ENCODE data around the gene ANP32E. TPM values are rescaled to one million over a fixed set of nuclear protein-coding genes. Genes with fewer than 3 reads are reported as not detected.
A peak's percentile ranks its signal among the peaks of the same experiment; 100 is the strongest.

The ANP32E gene
- total and polyA plus RNA-seq, 2 of the 13 experiments (the other 11 are each of a cell fraction or from before 2014, with no cell fraction given): 10.3 to 53.0 TPM

DNA sequence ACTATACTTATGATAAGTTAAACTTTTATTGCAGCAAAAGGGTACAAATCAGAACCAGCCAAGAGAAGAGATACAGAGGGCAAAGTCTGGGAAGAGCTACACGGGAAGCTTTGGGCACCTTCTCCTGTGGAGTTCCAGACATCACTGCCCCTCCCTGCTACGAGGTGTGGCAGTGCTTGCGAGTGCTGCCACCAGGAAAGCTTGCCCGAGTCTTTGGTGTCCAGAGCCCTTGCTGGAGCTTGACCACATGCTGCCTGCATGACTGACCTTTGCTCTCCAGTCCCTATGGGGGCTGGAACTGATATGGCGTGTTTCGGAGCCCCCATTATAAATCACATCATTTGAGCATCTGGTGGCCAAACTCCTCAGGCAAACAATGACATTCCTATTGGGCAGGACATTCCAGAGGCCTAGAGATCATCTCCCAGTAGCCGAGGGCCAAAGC is 62.7 kb downstream of the ANP32E start:
- TF ChIP-seq, protein P1, sequence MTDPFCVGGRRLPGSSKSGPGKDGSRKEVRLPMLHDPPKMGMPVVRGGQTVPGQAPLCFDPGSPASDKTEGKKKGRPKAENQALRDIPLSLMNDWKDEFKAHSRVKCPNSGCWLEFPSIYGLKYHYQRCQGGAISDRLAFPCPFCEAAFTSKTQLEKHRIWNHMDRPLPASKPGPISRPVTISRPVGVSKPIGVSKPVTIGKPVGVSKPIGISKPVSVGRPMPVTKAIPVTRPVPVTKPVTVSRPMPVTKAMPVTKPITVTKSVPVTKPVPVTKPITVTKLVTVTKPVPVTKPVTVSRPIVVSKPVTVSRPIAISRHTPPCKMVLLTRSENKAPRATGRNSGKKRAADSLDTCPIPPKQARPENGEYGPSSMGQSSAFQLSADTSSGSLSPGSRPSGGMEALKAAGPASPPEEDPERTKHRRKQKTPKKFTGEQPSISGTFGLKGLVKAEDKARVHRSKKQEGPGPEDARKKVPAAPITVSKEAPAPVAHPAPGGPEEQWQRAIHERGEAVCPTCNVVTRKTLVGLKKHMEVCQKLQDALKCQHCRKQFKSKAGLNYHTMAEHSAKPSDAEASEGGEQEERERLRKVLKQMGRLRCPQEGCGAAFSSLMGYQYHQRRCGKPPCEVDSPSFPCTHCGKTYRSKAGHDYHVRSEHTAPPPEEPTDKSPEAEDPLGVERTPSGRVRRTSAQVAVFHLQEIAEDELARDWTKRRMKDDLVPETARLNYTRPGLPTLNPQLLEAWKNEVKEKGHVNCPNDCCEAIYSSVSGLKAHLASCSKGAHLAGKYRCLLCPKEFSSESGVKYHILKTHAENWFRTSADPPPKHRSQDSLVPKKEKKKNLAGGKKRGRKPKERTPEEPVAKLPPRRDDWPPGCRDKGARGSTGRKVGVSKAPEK (CRISPR knock-in tag; IDR thresholded peaks at IDR 0.05; ENCODE audit: borderline replicate concordance): no peak
- TF ChIP-seq HNF4G (IDR thresholded peaks at IDR 0.05; ENCODE audit: borderline replicate concordance, low read depth, low read length) (peak; percentile 9; the same call in 1 of the 2 replicates), HNF4G (CRISPR knock-in tag; IDR thresholded peaks at IDR 0.05; ENCODE audit: borderline replicate concordance, low read depth) (no peak), ZNF652 (CRISPR knock-in tag; IDR thresholded peaks at IDR 0.05; ENCODE audit: borderline replicate concordance, low read depth) (no peak), MLLT10 (CRISPR knock-in tag; IDR thresholded peaks at IDR 0.05) (no peak), SIX1 (CRISPR knock-in tag; IDR thresholded peaks at IDR 0.05; ENCODE audit: borderline replicate concordance) (no peak)
- TF ChIP-seq, protein P2, sequence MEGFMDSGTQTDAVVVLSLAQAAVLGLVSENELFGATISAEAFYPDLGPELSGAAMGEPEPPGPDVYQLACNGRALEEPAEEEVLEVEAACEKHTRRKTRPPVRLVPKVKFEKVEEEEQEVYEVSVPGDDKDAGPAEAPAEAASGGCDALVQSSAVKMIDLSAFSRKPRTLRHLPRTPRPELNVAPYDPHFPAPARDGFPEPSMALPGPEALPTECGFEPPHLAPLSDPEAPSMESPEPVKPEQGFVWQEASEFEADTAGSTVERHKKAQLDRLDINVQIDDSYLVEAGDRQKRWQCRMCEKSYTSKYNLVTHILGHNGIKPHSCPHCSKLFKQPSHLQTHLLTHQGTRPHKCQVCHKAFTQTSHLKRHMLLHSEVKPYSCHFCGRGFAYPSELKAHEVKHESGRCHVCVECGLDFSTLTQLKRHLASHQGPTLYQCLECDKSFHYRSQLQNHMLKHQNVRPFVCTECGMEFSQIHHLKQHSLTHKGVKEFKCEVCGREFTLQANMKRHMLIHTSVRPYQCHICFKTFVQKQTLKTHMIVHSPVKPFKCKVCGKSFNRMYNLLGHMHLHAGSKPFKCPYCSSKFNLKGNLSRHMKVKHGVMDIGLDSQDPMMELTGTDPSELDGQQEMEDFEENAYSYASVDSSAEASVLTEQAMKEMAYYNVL (CRISPR knock-in tag; IDR thresholded peaks at IDR 0.05; ENCODE audit: borderline replicate concordance): no peak
- TF ChIP-seq, protein P3, sequence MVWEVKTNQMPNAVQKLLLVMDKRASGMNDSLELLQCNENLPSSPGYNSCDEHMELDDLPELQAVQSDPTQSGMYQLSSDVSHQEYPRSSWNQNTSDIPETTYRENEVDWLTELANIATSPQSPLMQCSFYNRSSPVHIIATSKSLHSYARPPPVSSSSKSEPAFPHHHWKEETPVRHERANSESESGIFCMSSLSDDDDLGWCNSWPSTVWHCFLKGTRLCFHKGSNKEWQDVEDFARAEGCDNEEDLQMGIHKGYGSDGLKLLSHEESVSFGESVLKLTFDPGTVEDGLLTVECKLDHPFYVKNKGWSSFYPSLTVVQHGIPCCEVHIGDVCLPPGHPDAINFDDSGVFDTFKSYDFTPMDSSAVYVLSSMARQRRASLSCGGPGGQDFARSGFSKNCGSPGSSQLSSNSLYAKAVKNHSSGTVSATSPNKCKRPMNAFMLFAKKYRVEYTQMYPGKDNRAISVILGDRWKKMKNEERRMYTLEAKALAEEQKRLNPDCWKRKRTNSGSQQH (CRISPR knock-in tag; IDR thresholded peaks at IDR 0.05; ENCODE audit: low read depth): no peak
- TF ChIP-seq, protein P4, sequence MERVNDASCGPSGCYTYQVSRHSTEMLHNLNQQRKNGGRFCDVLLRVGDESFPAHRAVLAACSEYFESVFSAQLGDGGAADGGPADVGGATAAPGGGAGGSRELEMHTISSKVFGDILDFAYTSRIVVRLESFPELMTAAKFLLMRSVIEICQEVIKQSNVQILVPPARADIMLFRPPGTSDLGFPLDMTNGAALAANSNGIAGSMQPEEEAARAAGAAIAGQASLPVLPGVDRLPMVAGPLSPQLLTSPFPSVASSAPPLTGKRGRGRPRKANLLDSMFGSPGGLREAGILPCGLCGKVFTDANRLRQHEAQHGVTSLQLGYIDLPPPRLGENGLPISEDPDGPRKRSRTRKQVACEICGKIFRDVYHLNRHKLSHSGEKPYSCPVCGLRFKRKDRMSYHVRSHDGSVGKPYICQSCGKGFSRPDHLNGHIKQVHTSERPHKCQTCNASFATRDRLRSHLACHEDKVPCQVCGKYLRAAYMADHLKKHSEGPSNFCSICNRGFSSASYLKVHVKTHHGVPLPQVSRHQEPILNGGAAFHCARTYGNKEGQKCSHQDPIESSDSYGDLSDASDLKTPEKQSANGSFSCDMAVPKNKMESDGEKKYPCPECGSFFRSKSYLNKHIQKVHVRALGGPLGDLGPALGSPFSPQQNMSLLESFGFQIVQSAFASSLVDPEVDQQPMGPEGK (CRISPR knock-in tag; IDR thresholded peaks at IDR 0.05): 0 out of 2 replicates have a peak, but pooled peaks have one; percentile 25
- H3K79me2 ChIP-seq (ENCODE audit: insufficient read depth, low read length): no peaks in the 10 kb centered on the region
- H3K4me3 ChIP-seq (replicated peaks in 1 of 3; ENCODE audit: insufficient read depth in 1 of 3, low read depth in 2 of 3, low read length in 3 of 3): no peak overlapping the region
- peak overlapping the region; percentile 39 for H3K4me2 ChIP-seq (ENCODE audit: low read depth, low read length)
- 0% methylated on average over 2 of the region's 7 CpGs for WGBS (ENCODE audit: low lambda C conversion rate)
- H3K4me1 ChIP-seq (ENCODE audit: insufficient read depth, low read length): peaks cover 16% of the 10 kb centered on the region
- FAIRE-seq: no peak
- intact Hi-C loops (cut with micrococcal nuclease; ENCODE audit: unreplicated experiment) (no loop called here), in situ Hi-C loops (cut with HindIII; ENCODE audit: extremely low pct_ligation_motif_present, low pct_unique_long_range_greater_than_20kb) (no loop called here)
- peak; percentile 33 for DNase-seq (ENCODE audit: low spot score)
- ChIA-PET POLR2A (no interaction called here), CTCF (ENCODE audit: low intra/inter-chr PET ratio, low total read pairs) (no interaction called here)
- H3K9ac ChIP-seq (ENCODE audit: insufficient read depth, low read depth, low read length): no peak overlapping the region
- no peak overlapping the region for H2AFZ ChIP-seq (ENCODE audit: low read length)
- peaks cover 0 to 3% of the 10 kb centered on the region in 2 experiments; a peak in 1 of 5 replicates for H3K27me3 ChIP-seq (ENCODE audit: control insufficient read depth in 1 of 2, insufficient read depth in 2 of 2, low read length in 2 of 2)
- no peaks in the 10 kb centered on the region for H3K36me3 ChIP-seq (replicated peaks in 1 of 2; ENCODE audit: control insufficient read depth in 1 of 2, insufficient read depth in 2 of 2, low read length in 2 of 2)
- H3K9me3 ChIP-seq (ENCODE audit: low read length): no peaks in the 10 kb centered on the region
- no peaks in the 10 kb centered on the region for H4K20me1 ChIP-seq (ENCODE audit: insufficient read depth, low read length)
- no peak overlapping the region for H3K27ac ChIP-seq (ENCODE audit: extremely low read length, insufficient read depth, low read length)
- peak; percentile 60 for ATAC-seq
- BruUV-seq (replicated peaks): no TSS peak
